Endothelial cell of umbilical vein (primary cell): Measurements from ENCODE around the gene TSPAN18. TPM values are rescaled to one million over a fixed set of nuclear protein-coding genes. Genes with fewer than 3 reads are reported as not detected.

Experiments used
- BruUV-seq: library from RNA; stranded (reverse); fragments of 400-500 nt; replicated peaks from 2 replicates; lab custom pipeline; 2021; lab: Mats Ljungman, UMichigan
- CTCF ChIA-PET: fragments of 300-600, 350-600 bp; sonication (Branson Sonifier 250); formaldehyde crosslinking; loops from one replicate; lab custom pipeline; 2021; ENCODE audit warnings: antibody characterized with exemption, inconsistent platforms; lab: Charles Lee
- POLR2A ChIA-PET: fragments of 300-600, 350-600 bp; sonication (Branson Sonifier 250); formaldehyde crosslinking; loops from one replicate; lab custom pipeline; 2021; ENCODE audit warnings: antibody characterized with exemption, inconsistent platforms; lab: Charles Lee
- DNase-seq: peaks from one replicate; pipeline ENCODE4 v3.0.0-alpha.2; 2011; ENCODE audit warnings: low read depth, low spot score
- FAIRE-seq: peaks from 2 replicates; lab custom pipeline; 2011; peaks lifted over from hg19 to GRCh38; lab: Jason Lieb, UNC
- H2AFZ ChIP-seq: 2 replicates; pipeline ENCODE4 v1.6.0; 2012; ENCODE audit warnings: low read depth, low read length, control low read depth, inconsistent platforms
- H3K27ac ChIP-seq: 2 replicates; pipeline ENCODE4 v1.5.1; 2011; ENCODE audit warnings: low read depth, mild to moderate bottlenecking, control low read depth, low read length, moderate library complexity; ENCODE audit not compliant: insufficient read depth
- H3K27me3 ChIP-seq, 2 experiments: 2 replicates each; pipeline versions ENCODE4 v1.6.0 to v1.6.1; 2011; ENCODE audit warnings: low read length in 2 of 2, mixed read lengths in 1 of 2; ENCODE audit not compliant: control insufficient read depth in 2 of 2, insufficient read depth in 2 of 2
- H3K36me3 ChIP-seq, 2 experiments: 2 replicates in 1 of 2; 3 replicates in 1 of 2; pipeline ENCODE4 v1.5.1; 2011; ENCODE audit warnings: low read length in 2 of 2, mild to moderate bottlenecking in 1 of 2, moderate library complexity in 1 of 2; ENCODE audit not compliant: control insufficient read depth in 2 of 2, insufficient read depth in 2 of 2; ENCODE audit errors: extremely low read depth in 1 of 2
- H3K4me1 ChIP-seq: 3 replicates; pipeline ENCODE4 v1.5.1; 2011; ENCODE audit warnings: mild to moderate bottlenecking, low read length; ENCODE audit not compliant: control insufficient read depth, insufficient read depth; ENCODE audit errors: extremely low read depth
- H3K4me2 ChIP-seq: 2 replicates; pipeline ENCODE4 v1.6.1; 2011; ENCODE audit warnings: low read length, control low read depth, mixed read lengths; ENCODE audit not compliant: insufficient read depth
- H3K4me3 ChIP-seq, 3 experiments: fragments of 200-600 bp in 1 of 3; sonication (generic), shearing (Covaris generic) in 1 of 3; replicated peaks in 1 of 3; 2 replicates each; pipeline ENCODE4 v1.5.1; 2011 to 2016; ENCODE audit warnings: control low read depth in 3 of 3, low read length in 3 of 3, mild to moderate bottlenecking in 2 of 3, inconsistent platforms in 1 of 3, low read depth in 1 of 3, moderate library complexity in 1 of 3; ENCODE audit not compliant: insufficient read depth in 1 of 3
- H3K79me2 ChIP-seq: 2 replicates; pipeline ENCODE4 v1.6.0; 2012; ENCODE audit warnings: low read length, inconsistent platforms; ENCODE audit not compliant: control insufficient read depth, insufficient read depth
- H3K9ac ChIP-seq: replicated peaks from 2 replicates; pipeline ENCODE3; 2011; ENCODE audit warnings: low read length, control low read depth; ENCODE audit not compliant: insufficient read depth; ENCODE audit errors: extremely low read depth
- H3K9me1 ChIP-seq: replicated peaks from 3 replicates; pipeline ENCODE4 v1.6.0; 2011; ENCODE audit warnings: mild to moderate bottlenecking, low read length; ENCODE audit not compliant: control insufficient read depth, insufficient read depth; ENCODE audit errors: extremely low read depth
- H3K9me3 ChIP-seq: replicated peaks from 2 replicates; pipeline ENCODE4 v1.5.1; 2012; ENCODE audit warnings: low read length, inconsistent platforms; ENCODE audit not compliant: control insufficient read depth, insufficient read depth
- H4K20me1 ChIP-seq: replicated peaks from 2 replicates; pipeline ENCODE3; 2011; ENCODE audit warnings: mild to moderate bottlenecking, low read length; ENCODE audit not compliant: control insufficient read depth, insufficient read depth; ENCODE audit errors: extremely low read depth
- EZH2 ChIP-seq: IDR thresholded peaks from 2 replicates; pipeline ENCODE4 v1.6.1; 2012; ENCODE audit warnings: borderline replicate concordance, low read depth, mild to moderate bottlenecking, moderate library complexity, low read length, inconsistent platforms; ENCODE audit not compliant: severe bottlenecking
- GATA2 ChIP-seq: IDR thresholded peaks from 2 replicates; pipeline ENCODE4 v1.7.0; 2011; ENCODE audit warnings: low read depth, mild to moderate bottlenecking, moderate library complexity, mixed read lengths, low read length; ENCODE audit not compliant: insufficient read length, insufficient read depth
- JUN ChIP-seq: IDR thresholded peaks from 2 replicates; pipeline ENCODE4 v1.6.1; 2011; ENCODE audit warnings: borderline replicate concordance, low read depth; ENCODE audit not compliant: insufficient read length, insufficient read depth
- POLR2A ChIP-seq: IDR thresholded peaks from 2 replicates; pipeline ENCODE4 v1.6.1; 2012; ENCODE audit warnings: low read depth, mild to moderate bottlenecking, control low read depth, low read length
- dilution Hi-C: fragments of 300-500 bp; cut with MboI; formaldehyde crosslinking; loops from one replicate; pipeline ENCODE4 v1.15.0; 2019; ENCODE audit warnings: low sequenced_read_pairs; ENCODE audit not compliant: extremely low pct_ligation_motif_present
- intact Hi-C: fragments of 100-400 bp; cut with micrococcal nuclease; formaldehyde crosslinking; loops from one replicate; pipeline ENCODE4 v1.10.0; 2022
- polyA plus RNA-seq, 4 experiments: library from polyadenylated mRNA; depleted of rRNA in 3 of 4; stranded (reverse) in 3 of 4; unstranded in 1 of 4; fragments of >200 nt; gene quantifications; 2 replicates each; pipeline versions ENCODE4 v1.2.1 to v1.2.3, GENCODE V29; 2011 to 2012; ENCODE audit warnings: missing spikeins in 1 of 4
- total RNA-seq: library from RNA; stranded (reverse); gene quantifications from 2 replicates; pipeline ENCODE4 v1.2.3, GENCODE V29; 2021
- TF ChIP-seq, protein P1 (sequence below): IDR thresholded peaks from 2 replicates; pipeline ENCODE4 v1.6.1; 2011; ENCODE audit not compliant: insufficient read depth, insufficient read length

Gene TSPAN18
- total and polyA plus RNA-seq, 2 donors (not counting 3 experiments of a cell fraction or from before 2014, with no cell fraction given), result 32.2 to 118 TPM

DNA sequence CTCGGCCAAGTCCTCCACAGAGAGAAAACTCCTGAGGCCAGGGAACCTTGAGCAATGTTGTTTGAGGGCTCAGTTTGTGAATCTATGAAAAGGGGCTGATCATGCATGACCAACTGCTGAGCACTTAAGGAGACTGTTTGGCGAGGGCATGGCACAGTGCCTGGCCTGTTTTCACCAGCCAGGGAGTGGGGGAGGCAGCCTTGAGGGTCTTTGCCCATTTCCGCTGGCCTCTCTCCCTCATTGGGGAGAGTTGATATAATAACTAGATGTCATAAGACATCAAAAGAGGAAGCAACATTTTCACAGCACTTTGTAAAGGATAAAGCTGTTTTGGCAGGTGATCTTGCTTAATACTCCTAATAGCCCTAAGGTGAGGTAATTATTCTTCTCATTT, 113.3 kb downstream of the TSPAN18 start:
- ChIA-PET POLR2A (no interaction called here), CTCF (no interaction called here)
- no peak for TF ChIP-seq EZH2
- no peak overlapping the region for H3K4me3 ChIP-seq
- H3K27me3 ChIP-seq, result peaks cover 2 to 8% of the 10 kb centered on the region in 2 experiments
- intact Hi-C loops (no loop called here), dilution Hi-C loops (no loop called here)
- H3K4me2 ChIP-seq, result no peak overlapping the region
- H3K9me3 ChIP-seq, result no peaks in the 10 kb centered on the region
- no peaks in the 10 kb centered on the region for H3K36me3 ChIP-seq
- no peaks in the 10 kb centered on the region for H3K9me1 ChIP-seq
- FAIRE-seq, result no peak
- no peaks in the 10 kb centered on the region for H3K79me2 ChIP-seq
- H3K27ac ChIP-seq, result no peak overlapping the region
- H3K4me1 ChIP-seq, result no peaks in the 10 kb centered on the region
- DNase-seq, result no peak
- no peaks in the 10 kb centered on the region for H4K20me1 ChIP-seq
- no TSS peak for BruUV-seq
- H3K9ac ChIP-seq, result no peak overlapping the region
- H2AFZ ChIP-seq, result no peak overlapping the region

- dilution Hi-C loops, result no loop called here
- no peak overlapping the region for H3K27ac ChIP-seq
Observed at GRCh38 chr11:44840521-44841251, 113.9 kb downstream of the TSPAN18 start.

More at GRCh38 chr11:44840521-44841251, 113.9 kb downstream of the TSPAN18 start:
- Histone ChIP-seq H3K79me2 (no peaks in the 10 kb centered on the region), H3K9me3 (no peaks in the 10 kb centered on the region), H3K27me3 (peaks cover 0 to 8% of the 10 kb centered on the region in 2 experiments), H3K4me2 (no peak overlapping the region), H4K20me1 (no peaks in the 10 kb centered on the region), H3K36me3 (no peaks in the 10 kb centered on the region), H3K9ac (no peak overlapping the region), H3K9me1 (no peaks in the 10 kb centered on the region), H3K4me1 (no peaks in the 10 kb centered on the region), H2AFZ (no peak overlapping the region), H3K4me3 (no peak overlapping the region)
- ChIA-PET POLR2A (no interaction called here), CTCF (no interaction called here)
- DNase-seq (no peak), FAIRE-seq (no peak)
- TF ChIP-seq POLR2A (no peak), JUN (no peak), GATA2 (no peak)
- TF ChIP-seq, protein P1, sequence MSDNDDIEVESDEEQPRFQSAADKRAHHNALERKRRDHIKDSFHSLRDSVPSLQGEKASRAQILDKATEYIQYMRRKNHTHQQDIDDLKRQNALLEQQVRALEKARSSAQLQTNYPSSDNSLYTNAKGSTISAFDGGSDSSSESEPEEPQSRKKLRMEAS, result no peak
- no TSS peak for BruUV-seq
- intact Hi-C loops, result no loop called here
